CD4-positive, alpha-beta T cell treated with Interleukin-17A for 1 hour (primary cell): ENCODE measurements around the gene LAMA3.

Experiments
- DNase-seq: peaks from one replicate; pipeline ENCODE4 v3.0.0-alpha.2; 2020

LAMA3 gene

DNA sequence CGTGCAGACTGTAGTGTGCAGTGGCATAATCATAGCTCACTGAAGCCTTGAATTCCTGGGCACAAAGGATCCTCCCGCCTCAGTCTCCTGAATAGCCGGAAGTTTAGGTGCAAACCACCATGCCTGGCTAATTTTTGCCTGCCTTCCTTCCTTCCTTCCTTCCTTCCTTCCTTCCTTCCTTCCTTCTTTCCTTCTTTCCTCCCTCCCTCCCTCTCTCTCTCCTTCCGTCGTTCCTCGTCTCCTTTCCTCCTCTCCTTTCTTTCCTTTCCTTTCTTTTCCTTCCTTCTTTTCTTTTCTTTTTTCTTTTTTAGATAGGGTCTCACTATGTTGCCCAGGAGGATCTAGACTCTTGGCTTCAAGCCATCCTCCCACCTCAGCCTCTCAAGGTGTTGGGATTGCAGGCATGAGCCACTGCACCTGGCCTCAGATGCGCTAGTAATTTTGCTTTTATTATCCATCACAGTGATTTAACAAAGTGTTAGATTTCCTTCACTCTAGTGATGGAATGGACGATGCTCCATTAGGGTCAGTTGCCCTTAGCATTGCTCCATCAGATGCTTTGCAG is 20.0 kb upstream of the LAMA3 start:
- no peak for DNase-seq

DNA sequence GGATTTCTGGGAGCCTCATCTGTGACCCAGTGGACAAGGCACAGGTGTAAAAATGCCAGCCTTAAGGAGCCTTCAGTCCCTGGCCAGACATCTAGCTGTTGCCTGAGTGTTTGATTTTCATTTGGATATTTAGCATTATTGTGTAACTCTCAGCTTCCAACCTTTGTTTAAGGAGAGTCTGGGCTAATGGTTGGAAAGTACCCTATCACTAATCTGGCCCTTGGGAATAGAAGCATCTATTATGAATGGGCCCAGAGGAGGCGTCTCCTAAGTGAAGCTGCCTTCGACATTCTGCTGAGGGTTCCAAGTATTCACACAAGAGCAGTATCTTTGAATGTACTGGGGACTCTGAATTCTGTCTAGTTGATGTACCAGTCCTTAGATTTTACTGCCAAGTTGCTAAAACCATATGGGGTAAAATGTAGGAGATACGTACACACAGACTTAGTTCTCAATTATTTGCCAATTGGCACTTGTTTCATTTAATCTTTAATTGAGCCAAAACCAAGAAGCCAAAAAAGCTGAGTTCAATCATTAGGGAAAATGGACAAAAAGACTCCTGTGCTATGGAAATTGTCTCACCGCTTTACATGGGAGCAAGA is 19.3 kb upstream of the LAMA3 start:
- no peak for DNase-seq

DNA sequence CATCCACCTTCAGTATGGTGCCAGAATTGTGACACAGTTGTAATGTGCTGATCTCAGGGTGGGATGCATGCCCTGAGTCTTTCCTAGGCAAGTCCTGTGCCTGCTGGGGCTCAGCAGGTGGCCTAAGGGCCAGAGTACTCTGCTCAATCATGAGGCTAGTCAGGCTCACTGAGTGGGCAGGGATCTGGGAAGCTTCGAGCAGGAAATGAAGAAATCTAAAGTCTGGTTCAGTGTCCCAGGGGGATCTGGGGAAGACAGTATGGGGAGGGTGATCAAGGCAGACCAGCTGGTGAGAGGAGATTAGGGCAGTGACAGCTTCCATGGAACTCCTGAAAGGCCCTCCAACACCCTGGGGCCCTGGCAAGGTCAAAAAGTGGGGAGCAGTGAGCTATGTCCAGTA is 17.7 kb upstream of the LAMA3 start:
- no peak for DNase-seq

DNA sequence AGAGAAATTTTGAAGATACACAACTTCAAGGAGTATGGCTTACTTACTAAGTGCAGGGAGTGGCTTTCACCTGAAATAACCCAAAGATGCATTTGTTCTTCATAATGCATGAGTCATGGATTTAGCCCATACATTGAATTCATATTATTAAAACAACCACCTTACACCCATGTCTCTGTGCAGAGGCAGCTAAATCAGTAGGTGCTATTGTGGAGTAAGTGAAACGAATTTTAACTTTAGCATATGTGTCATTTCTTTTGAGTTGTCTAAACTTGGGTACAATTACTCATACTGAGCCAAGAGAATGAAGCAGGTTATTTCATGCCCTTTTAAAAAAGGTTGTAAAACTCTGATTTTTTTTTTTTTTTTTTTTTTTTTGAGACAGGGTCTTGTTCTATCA is 15.5 kb upstream of the LAMA3 start:
- no peak for DNase-seq

DNA sequence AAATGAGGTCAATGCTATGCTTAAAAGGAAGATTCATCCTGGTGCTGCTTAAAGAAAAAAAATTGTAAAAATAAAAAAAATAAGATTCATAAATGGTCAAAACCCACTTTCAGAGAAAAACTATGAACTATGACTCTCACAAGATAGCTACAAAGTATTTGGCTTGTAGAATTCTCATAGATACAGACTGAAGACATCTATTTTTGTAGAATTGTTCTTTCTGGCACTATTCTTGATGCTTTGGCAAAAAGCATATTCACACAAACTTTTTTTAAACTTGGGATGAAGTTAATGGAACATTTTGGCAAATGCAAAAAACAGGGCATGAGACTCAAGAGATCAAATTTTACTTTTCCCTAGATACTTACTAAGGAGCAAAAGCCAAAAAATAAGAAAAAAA is 14.0 kb upstream of the LAMA3 start:
- no peak for DNase-seq

DNA sequence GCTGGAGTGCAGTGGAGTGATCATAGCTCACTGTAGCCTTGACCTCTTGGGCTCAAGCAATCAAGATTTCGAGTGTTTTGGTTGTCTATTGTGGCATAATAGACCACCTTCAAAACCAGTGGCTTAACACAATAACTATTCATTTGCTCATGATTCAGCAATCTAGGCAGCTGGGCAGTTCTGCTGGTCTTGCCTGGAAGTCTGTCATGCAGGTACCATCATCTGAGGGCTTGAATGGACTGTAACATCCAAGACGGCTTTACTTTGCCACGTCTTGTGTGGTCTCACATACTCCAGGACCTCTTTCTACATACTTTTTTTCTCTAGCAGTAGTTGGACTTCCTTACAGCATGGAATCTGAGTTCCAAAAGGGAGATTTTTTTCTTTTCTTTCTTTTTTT is 13.4 kb upstream of the LAMA3 start:
- no peak for DNase-seq

DNA sequence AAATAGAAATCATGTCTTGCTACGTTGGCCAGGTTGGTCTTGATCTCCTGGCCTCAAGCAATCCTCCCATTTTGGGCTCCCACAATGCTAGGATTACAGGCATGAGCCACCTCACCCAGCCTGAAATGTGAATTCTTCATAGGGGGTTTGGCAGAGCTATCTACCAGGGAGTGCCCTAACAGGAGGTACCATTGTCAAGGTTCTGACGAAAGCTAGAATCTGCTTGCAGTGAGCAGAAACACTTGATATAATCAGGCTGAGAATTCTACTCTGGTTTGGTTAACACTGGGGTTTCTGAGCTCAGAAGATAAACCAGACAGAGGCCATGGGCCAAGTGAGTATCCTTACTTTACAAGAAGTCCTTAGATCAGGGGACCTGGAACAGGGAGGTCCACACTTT is 7.2 kb upstream of the LAMA3 start:
- no peak for DNase-seq

DNA sequence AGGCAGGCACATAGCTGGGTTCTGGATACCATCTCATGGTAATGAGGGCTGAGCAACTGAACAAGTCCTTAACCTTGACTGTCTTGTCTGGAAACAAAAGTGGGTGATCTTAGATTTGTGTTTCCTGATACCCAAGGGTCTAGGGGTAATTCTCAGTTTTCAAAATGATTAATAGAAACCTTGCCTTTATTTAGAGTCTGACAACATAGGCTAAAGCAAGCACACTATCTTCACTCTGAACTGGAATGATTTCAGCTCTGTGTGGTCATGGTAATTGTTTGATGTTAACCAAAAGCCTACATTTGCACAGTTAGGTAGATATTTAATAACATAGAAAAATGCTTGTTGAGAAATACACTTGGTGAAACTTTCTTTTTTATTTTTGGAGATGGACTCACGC is 6.8 kb upstream of the LAMA3 start:
- no peak for DNase-seq

DNA sequence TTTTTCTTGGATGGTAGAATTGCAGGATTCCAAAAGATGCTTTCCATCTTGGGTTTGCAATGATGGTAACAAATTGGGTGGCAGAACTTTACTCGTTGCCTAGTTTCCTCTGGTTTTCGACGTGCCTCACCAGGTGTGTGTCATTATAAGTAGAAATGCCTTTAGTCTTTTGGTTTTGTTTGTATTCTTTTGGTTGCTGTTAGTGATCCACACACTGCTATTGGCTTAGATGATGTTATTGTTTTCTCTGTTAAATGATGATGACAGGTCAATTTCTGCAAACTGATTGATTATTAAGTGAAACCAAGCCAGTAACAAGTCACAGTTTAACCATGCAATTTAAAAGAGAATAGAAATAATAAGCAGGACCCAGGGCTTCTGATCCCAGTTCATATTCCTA is 6.1 kb upstream of the LAMA3 start:
- DNase-seq: no peak

DNA sequence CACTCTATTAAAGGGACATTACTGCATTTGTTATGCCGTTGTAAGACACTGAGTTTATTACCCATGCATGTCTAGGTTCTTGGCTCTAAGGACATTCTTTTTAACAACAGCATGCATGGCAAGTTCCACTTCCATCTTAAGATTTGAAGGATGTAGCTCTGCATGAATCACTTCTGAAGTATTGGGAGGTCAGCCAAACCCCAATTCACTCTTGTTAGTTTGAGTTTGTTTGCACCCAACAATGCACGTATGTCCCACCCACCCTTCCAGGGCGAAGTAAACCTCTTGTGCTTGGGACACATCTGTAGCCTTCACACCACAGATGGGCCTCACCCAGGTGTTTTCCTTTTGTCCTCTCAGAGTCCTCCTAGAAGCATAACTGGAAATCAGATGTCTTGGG is 5.6 kb upstream of the LAMA3 start:
- no peak for DNase-seq

DNA sequence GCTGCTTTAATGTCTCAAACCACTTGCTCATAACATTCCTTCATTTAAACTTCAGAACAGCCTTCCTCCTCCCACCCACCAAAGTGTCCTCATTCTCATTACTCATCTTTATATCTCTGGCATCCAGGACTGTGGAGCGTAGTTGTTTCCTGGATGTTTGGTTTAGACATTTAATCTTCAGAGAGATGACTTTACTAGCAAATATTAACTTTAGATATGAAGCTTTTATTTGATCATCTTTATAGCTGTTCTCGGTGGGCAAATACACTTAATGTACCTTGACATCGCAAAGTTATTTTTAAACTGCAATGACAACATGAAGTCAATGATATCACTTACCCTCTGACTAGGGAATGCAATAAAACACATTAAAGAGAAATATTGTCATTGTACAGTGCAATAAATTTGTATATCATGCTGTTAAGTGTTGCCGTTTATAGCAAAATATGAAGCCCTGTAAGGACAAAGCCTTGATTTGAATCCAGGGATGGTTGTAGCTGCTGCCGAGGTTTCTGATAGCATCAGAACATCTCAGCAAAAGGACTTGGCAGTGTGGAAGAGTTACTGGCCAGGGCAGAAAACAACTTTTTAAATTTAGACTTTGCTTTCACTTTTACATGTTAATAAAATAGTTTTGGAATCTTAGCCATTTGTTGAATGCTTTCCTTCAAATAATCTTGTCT is 4.6 kb upstream of the LAMA3 start:
- no peak for DNase-seq

DNA sequence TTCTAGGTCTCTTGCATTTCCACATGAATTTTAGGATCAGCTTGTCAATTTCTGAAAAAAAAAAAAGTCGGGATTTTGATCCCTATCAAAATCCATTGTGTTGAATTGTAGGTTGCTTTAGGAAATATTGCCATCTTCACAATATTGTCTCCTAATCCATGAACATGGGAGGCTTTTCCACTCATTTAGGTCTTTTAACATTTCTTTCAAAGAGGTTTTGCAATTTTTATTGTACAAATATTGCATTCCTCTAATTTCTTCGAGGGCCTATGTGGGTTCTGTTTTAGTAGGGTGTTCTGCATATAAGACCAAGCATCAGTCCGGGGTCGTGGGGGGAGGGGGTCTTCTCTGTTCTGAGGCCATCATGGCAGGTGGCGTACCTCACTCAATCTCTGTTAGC is 725 bp upstream of the LAMA3 start:
- no peak for DNase-seq

DNA sequence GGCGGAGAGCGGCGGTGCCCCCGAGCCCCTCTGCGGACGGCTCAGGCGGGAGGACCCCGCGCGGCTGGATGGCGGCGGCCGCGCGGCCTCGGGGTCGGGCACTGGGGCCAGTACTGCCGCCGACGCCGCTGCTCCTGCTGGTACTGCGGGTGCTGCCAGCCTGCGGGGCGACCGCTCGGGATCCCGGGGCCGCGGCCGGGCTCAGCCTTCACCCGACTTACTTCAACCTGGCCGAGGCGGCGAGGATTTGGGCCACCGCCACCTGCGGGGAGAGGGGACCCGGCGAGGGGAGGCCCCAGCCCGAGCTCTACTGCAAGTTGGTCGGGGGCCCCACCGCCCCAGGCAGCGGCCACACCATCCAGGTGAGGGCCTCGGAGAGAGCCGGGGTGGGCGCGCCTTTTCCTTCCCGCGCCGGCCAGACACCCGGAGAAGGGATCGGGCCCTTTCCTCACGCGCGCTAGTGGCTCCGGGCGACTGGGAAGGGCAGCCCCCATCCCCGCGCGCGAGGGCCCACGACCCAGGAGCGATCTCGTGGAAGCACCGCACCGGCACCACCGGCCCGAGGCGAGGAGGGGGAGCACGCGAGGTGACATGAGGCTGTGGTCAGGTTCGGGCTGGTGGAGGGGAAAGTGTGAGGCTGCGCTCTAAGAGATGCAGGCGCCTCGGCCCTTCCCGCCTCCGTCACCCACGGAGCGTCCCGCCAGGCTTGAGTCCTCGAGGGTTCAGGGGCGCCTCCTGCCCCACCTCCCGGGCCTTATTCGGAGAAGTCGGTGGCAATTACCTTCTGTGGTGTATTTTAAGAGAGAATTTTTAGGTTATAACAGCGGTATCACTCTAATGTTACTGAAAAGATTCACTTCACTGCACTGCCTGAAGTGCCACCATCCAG is 607 bp downstream of the LAMA3 start:
- no peak for DNase-seq

DNA sequence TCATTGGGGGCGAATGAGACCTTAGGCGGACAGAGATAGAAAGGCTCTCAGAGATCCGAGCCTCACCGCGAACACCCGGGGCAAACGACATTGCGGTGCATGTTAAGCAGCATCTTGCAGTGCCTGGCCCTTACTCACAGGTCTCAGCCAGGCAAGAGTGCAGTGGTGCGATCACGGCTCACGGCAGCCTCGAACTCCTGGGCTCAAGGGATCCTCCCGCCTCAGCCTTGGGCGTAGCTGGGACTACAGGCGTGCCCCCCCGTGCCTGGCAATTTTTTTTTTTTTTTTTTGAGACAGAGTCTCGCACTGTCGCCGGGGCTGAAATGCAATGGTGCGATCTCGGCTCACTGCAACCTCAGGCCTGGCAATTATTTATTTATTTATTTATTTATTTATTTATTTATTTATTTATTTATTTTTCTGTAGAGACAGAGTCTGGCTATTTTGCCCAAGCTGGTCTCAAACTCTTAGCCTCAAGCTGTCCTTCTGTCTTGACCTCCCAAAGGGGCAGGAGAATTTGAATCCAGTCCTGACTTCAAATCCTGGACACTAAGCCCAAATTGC is 1.3 kb downstream of the LAMA3 start:
- no peak for DNase-seq

DNA sequence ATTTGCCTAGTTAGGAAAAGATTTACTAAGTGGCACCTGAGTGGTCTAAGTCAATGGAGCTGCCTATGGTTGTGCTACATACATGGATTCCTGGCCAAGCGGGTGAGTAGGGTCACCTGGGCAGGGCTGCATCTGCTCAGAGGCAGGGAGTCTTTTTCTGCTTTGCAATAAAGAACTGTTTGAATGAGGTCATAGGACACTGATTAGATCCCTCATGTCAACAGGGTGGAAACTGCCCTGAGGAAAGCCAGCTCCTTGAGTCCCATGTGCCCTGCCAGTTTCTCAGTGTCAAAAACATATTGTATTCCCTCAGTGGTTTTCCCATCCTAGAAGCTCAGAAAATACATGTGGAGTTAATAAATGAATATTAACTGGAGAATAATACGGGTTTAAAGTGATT is 4.6 kb downstream of the LAMA3 start:
- DNase-seq: no peak

DNA sequence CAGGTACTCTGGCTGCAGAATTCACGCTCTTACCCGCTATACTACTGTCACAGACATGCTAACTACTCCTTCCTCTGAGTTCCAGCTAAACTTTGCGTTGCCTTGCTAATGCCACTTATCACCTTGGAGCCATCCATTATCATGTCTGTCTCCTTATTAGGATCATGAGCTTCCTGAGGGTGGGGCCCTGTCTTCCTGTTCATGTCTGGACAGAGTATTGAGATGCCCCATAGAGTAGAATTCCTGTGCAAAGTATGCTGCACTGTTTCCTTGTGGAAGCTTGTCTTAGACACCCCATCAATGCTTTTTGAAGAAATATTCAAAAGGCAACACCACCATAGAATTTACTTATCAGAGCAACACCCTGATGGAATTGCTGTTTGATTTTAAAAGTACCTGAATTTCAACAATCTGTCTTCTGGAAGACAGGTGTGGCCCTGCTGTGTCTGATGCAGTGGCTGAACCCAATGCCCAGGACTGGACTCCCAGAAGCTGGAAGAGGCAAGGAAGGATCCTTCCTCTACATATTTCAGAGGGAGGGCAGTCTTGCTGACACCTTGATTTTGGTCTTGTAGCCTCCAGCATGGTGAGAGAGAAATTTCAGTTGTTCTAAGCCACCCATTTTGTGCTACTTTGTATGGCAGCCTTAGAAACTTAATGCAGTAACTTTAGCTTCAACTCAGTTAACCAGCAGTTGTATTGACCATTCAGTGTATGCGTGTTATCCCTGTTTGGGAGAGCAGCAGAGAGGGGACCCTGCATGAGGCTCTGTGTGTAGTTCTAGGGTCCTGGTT is 5.6 kb downstream of the LAMA3 start:
- no peak for DNase-seq

DNA sequence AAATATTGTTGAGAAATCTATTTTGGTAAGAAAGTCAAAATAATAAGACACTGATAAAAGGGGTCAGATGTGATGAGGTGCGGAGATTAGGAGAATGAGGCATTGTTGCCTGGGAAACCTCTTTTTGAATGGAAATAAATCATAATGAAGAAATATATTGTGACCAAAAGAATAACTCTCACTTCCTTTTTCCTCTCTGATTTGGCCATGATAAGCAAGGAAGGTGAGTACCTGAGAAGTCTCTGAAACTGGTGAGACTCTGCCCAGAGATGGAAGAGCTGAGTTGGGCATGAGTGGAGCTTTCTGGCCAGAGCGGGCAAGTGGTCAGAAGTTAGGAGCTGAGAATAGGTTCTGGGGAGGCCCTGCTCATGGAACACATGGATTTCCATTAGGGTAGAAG is 11.8 kb downstream of the LAMA3 start:
- DNase-seq: no peak

DNA sequence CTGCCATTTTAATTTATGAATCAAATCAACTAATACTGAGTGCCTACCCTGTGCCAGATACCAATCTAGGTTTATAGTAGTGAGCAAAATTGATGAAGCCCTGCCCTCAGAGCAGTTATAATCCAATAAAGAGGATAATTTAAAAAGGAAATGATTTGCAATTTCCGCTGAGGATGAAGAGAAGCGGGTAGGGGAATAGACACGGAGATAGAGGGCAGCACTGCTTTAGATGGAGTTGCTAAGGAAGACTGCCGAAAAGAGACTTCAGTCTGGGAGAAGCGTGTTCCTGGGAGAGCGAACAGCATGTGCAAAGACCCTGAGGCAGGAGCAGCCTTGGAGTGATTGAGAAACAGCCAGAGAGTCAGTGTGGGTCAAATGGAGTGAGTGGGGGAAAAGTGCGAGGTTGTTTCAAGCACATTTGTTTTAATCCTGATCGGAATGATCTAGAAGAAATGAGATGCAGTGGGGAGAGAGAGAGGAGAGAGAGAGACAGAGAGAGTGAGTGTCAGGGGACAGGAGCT is 12.4 kb downstream of the LAMA3 start:
- DNase-seq: no peak

DNA sequence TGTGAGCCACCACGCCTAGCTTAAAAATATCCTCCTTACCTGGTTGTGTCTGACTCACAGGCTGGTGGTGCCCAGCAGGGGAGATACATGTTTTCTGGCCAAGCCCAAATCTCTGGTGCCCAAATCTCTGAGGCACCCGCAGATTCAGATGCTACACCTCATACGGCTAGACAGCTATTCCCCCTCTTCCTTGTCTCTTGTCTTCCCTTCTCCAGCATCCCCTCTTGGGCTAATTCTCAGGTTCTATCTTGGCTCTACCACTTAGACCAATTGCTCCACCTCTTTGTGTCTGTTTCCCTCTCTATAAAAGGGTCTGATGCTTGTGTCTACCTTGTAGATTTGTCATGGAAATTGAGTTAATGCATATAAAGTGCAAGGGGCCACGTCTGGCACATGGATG is 13.4 kb downstream of the LAMA3 start:
- no peak for DNase-seq

DNA sequence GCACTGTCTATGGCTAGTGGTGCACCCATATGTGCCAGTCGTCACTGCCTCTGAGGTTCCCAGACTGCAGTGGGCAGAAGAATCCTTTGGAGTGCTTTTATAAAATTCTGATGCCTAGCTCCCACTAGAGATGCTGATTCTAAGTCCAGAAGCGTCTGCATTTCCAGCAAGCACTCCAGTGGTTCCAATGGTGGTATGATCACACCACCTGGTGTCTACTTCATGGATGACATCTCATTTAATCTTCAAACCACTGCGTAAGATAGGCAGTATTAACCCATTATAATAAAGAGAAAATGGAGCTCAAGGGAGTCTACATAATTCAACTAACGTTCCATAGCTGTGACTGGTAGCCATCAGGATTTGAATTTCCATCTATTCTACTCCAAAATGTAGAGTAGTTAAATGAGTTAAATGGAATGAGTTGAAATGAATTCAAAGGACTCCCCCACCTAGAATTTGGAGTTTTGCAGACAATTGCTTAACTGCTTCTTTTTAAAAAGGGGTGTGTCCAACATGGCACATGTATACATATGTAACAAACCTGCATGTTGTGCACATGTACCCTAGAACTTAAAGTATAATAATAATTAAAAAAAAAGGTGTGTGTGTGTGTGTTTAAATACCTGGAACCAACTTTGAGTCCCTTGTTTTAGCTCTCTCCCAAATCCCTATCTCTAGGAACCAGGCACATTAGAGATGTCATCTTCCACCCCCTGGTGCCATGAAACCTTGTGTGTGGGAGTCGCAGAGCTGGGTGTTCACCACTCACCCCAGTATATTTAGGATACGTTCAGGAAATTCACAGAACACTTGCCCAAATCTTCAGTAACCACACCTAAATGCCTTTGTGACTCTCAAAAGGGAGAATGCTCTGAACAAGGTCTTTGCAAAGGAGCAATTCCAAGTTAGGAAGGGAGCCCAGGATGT is 14.1 kb downstream of the LAMA3 start:
- DNase-seq: peak; percentile 64

DNA sequence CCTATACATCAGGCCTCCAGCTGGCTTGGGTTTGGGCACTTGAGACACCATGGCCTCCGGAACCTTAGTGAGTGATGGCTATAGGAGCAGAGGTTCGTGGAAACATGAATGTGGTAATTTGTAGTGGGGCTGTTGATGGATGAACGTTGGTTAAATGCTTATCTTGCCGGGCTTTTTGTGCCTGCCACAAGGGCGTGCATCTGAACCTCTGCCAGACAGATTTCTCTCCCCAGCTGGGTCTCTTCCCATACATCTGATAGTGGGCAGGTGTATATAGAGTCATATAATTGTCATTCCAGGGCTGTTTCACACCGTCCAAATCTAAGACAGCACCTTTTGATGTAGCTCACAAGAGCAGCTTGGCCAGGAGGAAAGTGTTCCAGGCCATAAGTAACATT is 14.7 kb downstream of the LAMA3 start:
- DNase-seq: no peak
